Stimulated activated naive CD8-positive, alpha-beta T cell treated with anti-CD3 and anti-CD28 coated beads, Interleukin-15, amount 100 ng/mL, for 72 hours (primary cell): ENCODE results near the gene CNNM1.

Experiments used
- ATAC-seq: fragments of 150-1000 bp; cut with Tn5 transposase; 2 replicates; pipeline ENCODE4 v1.10.0; 2021; ENCODE audit warnings: mild to moderate bottlenecking, moderate library complexity
- DNase-seq, 2 donors: peaks; one replicate each; pipeline ENCODE4 v3.0.0; 2021 to 2022
- H3K27ac Mint-ChIP-seq, 2 donors: one replicate each; pipeline ENCODE4 v1.8.0; 2022; ENCODE audit warnings: mild to moderate bottlenecking in 2 of 2, mixed read lengths in 2 of 2, moderate library complexity in 2 of 2
- H3K27me3 Mint-ChIP-seq: one replicate; pipeline ENCODE4 v1.8.0; 2022; ENCODE audit warnings: mixed read lengths
- H3K4me1 Mint-ChIP-seq: one replicate; pipeline ENCODE4 v1.8.0; 2022; ENCODE audit warnings: mild to moderate bottlenecking, mixed read lengths
- H3K4me3 Mint-ChIP-seq, 2 donors: one replicate each; pipeline ENCODE4 v1.8.0; 2022; ENCODE audit warnings: mild to moderate bottlenecking in 2 of 2, mixed read lengths in 2 of 2, moderate library complexity in 1 of 2
- H3K9me3 Mint-ChIP-seq, 2 donors: one replicate each; pipeline ENCODE4 v1.8.0; 2022; ENCODE audit warnings: mixed read lengths in 2 of 2

CNNM1 gene

GRCh38 chr10:99382176-99382575 lies 53.0 kb downstream of the CNNM1 start:
- no peaks in the 10 kb centered on the region for H3K9me3 Mint-ChIP-seq
- no peak overlapping the region for H3K4me3 Mint-ChIP-seq
- H3K27ac Mint-ChIP-seq, result no peak overlapping the region
- H3K4me1 Mint-ChIP-seq, result no peaks in the 10 kb centered on the region
- no peaks in the 10 kb centered on the region for H3K27me3 Mint-ChIP-seq
- ATAC-seq (no peak), DNase-seq (no peak)

GRCh38 chr10:99387071-99387470 lies 57.9 kb downstream of the CNNM1 start:
- Mint-ChIP-seq H3K4me3 (no peak overlapping the region), H3K9me3 (no peaks in the 10 kb centered on the region), H3K27me3 (peaks cover 6% of the 10 kb centered on the region), H3K27ac (no peak overlapping the region), H3K4me1 (no peaks in the 10 kb centered on the region)
- DNase-seq (no peak), ATAC-seq (no peak)

- H3K4me3 Mint-ChIP-seq, result no peak overlapping the region
- H3K4me1 Mint-ChIP-seq, result no peaks in the 10 kb centered on the region
- H3K27ac Mint-ChIP-seq, result peak overlapping the region in 1 of 2 donors; percentile 86
- DNase-seq, result no peak
- no peaks in the 10 kb centered on the region for H3K9me3 Mint-ChIP-seq
- peaks cover 6% of the 10 kb centered on the region for H3K27me3 Mint-ChIP-seq
- ATAC-seq, result no peak
Observed at GRCh38 chr10:99387541-99387940, 58.4 kb downstream of the CNNM1 start.

GRCh38 chr10:99389729-99390480 lies 60.7 kb downstream of the CNNM1 start:
- Mint-ChIP-seq H3K4me1 (no peaks in the 10 kb centered on the region), H3K4me3 (no peak overlapping the region), H3K27ac (no peak overlapping the region), H3K27me3 (peaks cover 6% of the 10 kb centered on the region), H3K9me3 (no peaks in the 10 kb centered on the region)
- ATAC-seq (no peak), DNase-seq (no peak)

GRCh38 chr10:99391346-99391745 lies 62.2 kb downstream of the CNNM1 start:
- Mint-ChIP-seq H3K9me3 (no peaks in the 10 kb centered on the region), H3K4me1 (peaks cover 7% of the 10 kb centered on the region), H3K4me3 (no peak overlapping the region), H3K27me3 (peaks cover 6% of the 10 kb centered on the region), H3K27ac (peak overlapping the region in 1 of 2 donors; percentile 44)
- DNase-seq, result no peak
- ATAC-seq, result no peak

- H3K9me3 Mint-ChIP-seq, result no peaks in the 10 kb centered on the region
- H3K4me1 Mint-ChIP-seq, result peaks cover 7% of the 10 kb centered on the region
- no peak overlapping the region for H3K4me3 Mint-ChIP-seq
- ATAC-seq, result no peak
- no peak for DNase-seq
- H3K27ac Mint-ChIP-seq, result peak overlapping the region in 1 of 2 donors; percentile 62
- peaks cover 6% of the 10 kb centered on the region for H3K27me3 Mint-ChIP-seq
Observed at GRCh38 chr10:99393036-99393435, 63.9 kb downstream of the CNNM1 start.

- DNase-seq, result no peak
- Mint-ChIP-seq H3K4me1 (peaks cover 7% of the 10 kb centered on the region), H3K27ac (no peak overlapping the region), H3K27me3 (peaks cover 6% of the 10 kb centered on the region), H3K9me3 (no peaks in the 10 kb centered on the region), H3K4me3 (no peak overlapping the region)
- peak; percentile 44 for ATAC-seq
Observed at GRCh38 chr10:99393683-99394082, 64.5 kb downstream of the CNNM1 start.

- peaks cover 6% of the 10 kb centered on the region for H3K27me3 Mint-ChIP-seq
- H3K9me3 Mint-ChIP-seq, result no peaks in the 10 kb centered on the region
- peaks cover 7% of the 10 kb centered on the region for H3K4me1 Mint-ChIP-seq
- H3K4me3 Mint-ChIP-seq, result no peak overlapping the region
- ATAC-seq, result no peak
- peak overlapping the region in 1 of 2 donors; percentile 67 for H3K27ac Mint-ChIP-seq
- DNase-seq, result no peak
Observed at GRCh38 chr10:99394256-99394655, 65.1 kb downstream of the CNNM1 start.

GRCh38 chr10:99394761-99395386 lies 65.7 kb downstream of the CNNM1 start:
- Mint-ChIP-seq H3K4me1 (peaks cover 7% of the 10 kb centered on the region), H3K27me3 (peaks cover 6% of the 10 kb centered on the region), H3K4me3 (no peak overlapping the region), H3K27ac (no peak overlapping the region), H3K9me3 (no peaks in the 10 kb centered on the region)
- DNase-seq (no peak), ATAC-seq (no peak)

- ATAC-seq (no peak), DNase-seq (no peak)
- Mint-ChIP-seq H3K27me3 (peaks cover 6% of the 10 kb centered on the region), H3K4me3 (no peak overlapping the region), H3K27ac (peak overlapping the region in 1 of 2 donors; percentile 69), H3K4me1 (peaks cover 7% of the 10 kb centered on the region), H3K9me3 (no peaks in the 10 kb centered on the region)
Observed at GRCh38 chr10:99395750-99396445, 66.7 kb downstream of the CNNM1 start.

GRCh38 chr10:99396471-99396870 lies 67.3 kb downstream of the CNNM1 start:
- ATAC-seq, result no peak
- no peak for DNase-seq
- H3K4me3 Mint-ChIP-seq, result no peak overlapping the region
- H3K9me3 Mint-ChIP-seq, result no peaks in the 10 kb centered on the region
- H3K27ac Mint-ChIP-seq, result no peak overlapping the region
- H3K4me1 Mint-ChIP-seq, result peaks cover 7% of the 10 kb centered on the region
- H3K27me3 Mint-ChIP-seq, result peaks cover 4% of the 10 kb centered on the region

GRCh38 chr10:99399664-99400063 lies 70.5 kb downstream of the CNNM1 start:
- DNase-seq, result no peak
- H3K9me3 Mint-ChIP-seq, result no peaks in the 10 kb centered on the region

GRCh38 chr10:99403674-99404073 lies 74.5 kb downstream of the CNNM1 start:
- H3K4me3 Mint-ChIP-seq, result no peak overlapping the region
- H3K27ac Mint-ChIP-seq, result no peak overlapping the region
- H3K27me3 Mint-ChIP-seq, result no peaks in the 10 kb centered on the region
- no peaks in the 10 kb centered on the region for H3K9me3 Mint-ChIP-seq
- no peak for DNase-seq
- no peaks in the 10 kb centered on the region for H3K4me1 Mint-ChIP-seq
- no peak for ATAC-seq

More at GRCh38 chr10:99399664-99400063, 70.5 kb downstream of the CNNM1 start:
- no peak overlapping the region for H3K27ac Mint-ChIP-seq
- no peak overlapping the region for H3K4me3 Mint-ChIP-seq
- no peaks in the 10 kb centered on the region for H3K27me3 Mint-ChIP-seq
- H3K4me1 Mint-ChIP-seq, result peaks cover 7% of the 10 kb centered on the region
- ATAC-seq, result no peak

GRCh38 chr10:99406149-99406548 lies 77.0 kb downstream of the CNNM1 start:
- Mint-ChIP-seq H3K4me1 (no peaks in the 10 kb centered on the region), H3K9me3 (no peaks in the 10 kb centered on the region), H3K4me3 (no peak overlapping the region), H3K27me3 (no peaks in the 10 kb centered on the region), H3K27ac (no peak overlapping the region)
- no peak for ATAC-seq
- no peak for DNase-seq

- ATAC-seq, result no peak
- H3K27me3 Mint-ChIP-seq, result no peaks in the 10 kb centered on the region
- H3K4me3 Mint-ChIP-seq, result no peak overlapping the region
- H3K4me1 Mint-ChIP-seq, result peaks cover 5% of the 10 kb centered on the region
- H3K27ac Mint-ChIP-seq, result no peak overlapping the region
- DNase-seq, result no peak
- no peaks in the 10 kb centered on the region for H3K9me3 Mint-ChIP-seq
Observed at GRCh38 chr10:99410146-99410545, 81.0 kb downstream of the CNNM1 start.

- Mint-ChIP-seq H3K4me3 (no peak overlapping the region), H3K27me3 (no peaks in the 10 kb centered on the region), H3K27ac (no peak overlapping the region), H3K4me1 (peaks cover 5% of the 10 kb centered on the region), H3K9me3 (no peaks in the 10 kb centered on the region)
- DNase-seq (no peak), ATAC-seq (no peak)
Observed at GRCh38 chr10:99410876-99411275, 81.7 kb downstream of the CNNM1 start.
